ENCODE measurements around the gene NKD1.
"Not testable (repeated sequence)": the region's sequence is repeated elsewhere in the genome, so short reads cannot be mapped to it uniquely, and the experiment has no call there.

The NKD1 gene, protein sequence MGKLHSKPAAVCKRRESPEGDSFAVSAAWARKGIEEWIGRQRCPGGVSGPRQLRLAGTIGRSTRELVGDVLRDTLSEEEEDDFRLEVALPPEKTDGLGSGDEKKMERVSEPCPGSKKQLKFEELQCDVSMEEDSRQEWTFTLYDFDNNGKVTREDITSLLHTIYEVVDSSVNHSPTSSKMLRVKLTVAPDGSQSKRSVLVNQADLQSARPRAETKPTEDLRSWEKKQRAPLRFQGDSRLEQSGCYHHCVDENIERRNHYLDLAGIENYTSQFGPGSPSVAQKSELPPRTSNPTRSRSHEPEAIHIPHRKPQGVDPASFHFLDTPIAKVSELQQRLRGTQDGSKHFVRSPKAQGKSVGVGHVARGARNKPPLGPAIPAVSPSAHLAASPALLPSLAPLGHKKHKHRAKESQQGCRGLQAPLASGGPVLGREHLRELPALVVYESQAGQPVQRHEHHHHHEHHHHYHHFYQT

DNA sequence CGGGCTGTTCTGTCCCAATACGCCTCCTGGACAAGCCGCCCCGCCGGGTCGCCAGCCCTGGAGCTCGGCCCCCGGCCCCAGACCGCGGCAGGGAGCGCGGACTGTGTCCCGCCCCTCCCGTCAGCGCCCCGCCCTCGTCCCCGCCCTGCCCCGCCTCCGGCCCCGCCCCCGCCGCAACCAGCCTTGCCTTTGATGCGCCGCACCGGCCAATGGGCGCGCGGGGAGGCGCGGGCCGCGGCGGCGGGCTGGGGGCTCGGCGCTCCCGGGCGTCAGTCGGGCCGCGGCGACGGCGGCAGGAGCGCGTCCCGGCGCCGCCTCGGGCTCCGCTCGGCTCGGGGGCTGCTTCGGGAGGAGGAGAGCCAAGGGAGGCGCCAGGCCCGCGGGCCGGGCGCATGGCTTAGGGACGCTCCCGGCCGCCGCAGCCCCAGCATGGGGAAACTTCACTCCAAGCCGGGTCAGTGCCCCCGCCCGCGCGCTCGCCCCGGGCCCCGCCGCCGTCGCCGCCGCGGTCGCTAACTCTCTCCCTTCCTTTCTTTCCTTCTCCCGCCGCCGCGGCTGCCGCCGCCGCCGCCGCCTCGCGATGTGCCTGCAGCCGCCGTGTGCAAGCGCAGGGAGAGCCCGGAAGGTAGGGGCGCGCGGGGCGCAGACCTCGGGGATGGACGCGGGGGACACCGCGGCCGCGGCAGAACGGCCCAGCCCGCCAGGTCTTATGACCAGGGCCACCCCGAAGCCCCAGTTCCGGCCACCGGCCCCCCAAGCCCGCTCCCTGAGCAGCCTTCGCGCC, at the start of gene NKD1:
Gene NKD1 (plus strand): TSS at position 272 of the 784 bp plus-strand sequence. CDS start 158 bp downstream, at position 430.
- DNase-seq: peak; percentile 77

DNA sequence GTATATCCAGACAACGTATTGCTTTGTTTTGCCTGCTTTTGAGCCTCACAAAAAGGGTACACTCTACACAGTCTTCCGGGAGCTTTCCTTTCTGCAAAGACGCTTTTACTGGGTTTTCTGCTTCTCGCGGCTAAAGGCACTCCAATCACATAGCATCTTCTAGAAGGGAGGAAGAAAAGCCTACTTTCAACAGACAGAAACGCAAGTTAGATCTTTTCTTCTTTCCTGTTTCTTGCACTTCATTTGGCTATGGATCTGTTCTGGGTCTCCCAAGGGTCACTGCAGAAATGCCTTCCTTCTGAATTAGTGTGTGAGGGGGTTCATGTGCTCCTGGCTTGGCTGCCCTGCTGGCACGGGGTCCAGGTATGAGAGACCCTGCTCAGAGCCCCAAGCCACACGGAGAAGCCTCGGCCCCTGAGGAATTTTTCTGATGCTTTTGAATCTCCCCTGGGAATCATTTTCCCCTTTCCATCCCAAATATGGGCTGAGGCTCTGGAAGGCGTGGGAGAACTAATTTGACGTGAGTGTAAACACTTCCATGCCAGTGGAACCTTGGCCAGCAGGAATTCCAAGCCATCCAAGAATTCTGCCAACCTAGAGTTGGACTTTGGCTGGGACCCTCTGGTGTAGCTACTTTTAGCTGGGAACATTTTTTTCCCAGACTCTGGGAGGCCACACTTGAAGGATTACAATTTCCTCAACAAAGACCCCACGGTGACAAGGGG, 49.6 kb upstream of the NKD1 start:
- no peak for DNase-seq

- no peak for DNase-seq
Measured at GRCh38 chr16:50499254-50499653, 48.9 kb upstream of the NKD1 start.

DNA sequence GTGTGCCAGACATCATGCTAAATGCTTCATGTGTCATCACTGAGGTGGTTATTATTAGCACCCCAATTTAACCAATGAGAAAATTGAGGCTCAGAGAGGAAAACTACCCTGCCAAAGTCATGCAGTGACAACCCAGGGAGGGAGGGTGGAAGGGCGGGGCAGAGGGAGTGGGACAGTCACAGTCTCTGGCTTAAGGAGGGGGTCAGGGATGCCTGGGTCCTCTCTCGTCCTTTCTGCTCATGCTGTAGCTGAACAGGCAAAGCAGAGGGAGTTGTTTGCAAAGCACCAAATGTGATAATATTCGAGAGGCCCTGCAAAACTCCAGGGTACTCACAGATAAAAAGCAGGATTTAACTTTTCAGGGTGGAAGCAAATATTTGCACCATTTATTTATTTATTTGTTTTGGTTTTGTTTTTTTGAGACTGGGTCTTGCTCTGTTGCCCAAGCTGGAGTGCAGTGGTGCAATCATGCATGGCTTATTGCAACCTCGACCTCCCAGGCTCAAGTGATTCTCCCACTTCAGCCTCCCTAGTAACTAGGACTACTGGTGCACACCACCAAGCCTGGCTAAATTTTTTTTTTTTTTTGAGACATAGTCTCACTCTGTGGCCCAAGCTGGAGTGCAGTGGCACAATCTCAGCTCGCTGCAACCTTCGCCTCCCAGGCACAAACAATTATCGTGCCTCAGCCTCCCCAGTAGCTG, 47.9 kb upstream of the NKD1 start:
- DNase-seq: no peak

DNA sequence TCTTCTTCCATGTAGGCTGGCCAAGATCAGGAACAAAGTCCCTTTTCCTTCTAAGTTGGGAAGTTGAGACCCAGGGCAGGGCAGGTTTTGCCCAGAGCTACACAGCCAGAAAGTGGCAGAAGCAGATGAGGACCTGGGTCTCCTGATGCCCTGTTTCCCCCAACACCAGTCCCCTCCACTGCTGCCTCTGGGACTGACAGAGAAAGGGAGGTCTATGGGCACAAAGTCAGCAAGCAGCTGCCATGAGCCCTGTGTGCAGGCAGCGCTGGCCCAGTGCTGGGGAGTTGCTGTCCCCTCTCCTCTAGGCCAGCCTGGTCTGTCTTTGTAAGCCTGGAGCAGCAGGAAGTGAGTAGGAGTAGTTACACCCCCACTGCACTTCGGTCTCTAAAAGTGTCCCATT, 46.9 kb upstream of the NKD1 start:
- DNase-seq: no peak

DNA sequence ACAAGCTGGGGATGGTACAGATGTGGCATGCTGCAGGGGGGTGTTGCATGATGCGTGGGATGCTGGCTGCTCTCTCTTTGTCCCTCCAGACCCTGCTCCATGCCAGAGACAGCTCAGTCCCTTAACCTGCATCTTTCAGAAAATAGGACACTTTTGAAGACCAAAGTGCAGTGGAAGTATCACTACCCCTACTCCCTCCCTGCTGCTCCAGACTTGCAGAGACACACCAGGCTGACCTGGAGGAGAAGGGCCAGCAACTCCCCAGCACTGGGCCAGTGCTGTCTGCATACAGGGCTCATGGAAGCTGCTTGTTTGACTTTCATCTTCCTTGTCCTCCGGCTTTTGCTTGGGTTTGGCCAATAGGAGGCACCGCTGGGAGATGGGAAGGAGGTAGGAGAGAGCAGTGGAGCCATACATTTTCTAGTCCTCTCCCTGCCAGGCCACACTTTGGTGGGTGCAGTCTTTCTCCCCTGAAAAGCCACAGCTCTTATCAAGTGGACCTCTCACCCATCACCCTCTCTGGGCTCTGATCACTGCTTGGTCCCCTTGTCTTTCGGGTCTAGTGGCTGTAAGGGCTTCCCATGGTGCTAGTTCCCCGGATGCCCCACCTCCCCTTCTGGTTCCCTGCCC, 46.1 kb upstream of the NKD1 start:
- DNase-seq: no peak

- DNase-seq: no peak
Measured at GRCh38 chr16:50502616-50503011, 45.6 kb upstream of the NKD1 start.

DNA sequence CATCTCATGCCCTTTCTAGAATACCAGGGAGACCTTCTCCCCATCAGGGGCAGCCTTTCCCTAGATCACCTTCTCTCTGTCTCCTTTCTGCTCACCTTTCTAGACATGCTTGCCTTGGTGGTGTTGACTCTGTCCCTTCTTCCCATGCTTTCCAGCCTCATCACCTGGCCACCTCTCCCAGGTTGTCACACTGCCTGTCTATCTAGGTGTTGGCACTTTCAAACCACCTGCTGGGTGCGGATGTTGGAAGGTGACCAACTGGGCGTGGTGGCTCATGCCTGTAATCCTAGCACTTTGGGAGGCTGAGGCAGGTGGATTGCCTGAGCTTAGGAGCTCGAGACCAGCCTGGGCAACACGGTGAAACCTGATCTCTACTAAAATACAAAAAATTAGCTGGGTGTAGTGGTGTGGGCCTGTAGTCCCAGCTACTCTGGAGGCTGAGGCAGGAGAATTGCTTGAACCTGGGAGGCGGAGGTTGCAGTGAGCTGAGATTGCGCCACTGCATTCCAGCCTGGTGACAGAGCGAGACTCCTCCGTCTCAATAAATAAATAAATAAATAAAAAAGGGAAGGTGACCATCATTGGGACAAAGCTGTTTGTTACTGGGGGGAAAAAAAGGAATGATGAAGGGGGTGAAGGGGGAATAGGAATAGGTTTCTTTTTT, 44.2 kb upstream of the NKD1 start:
- DNase-seq: not testable (repeated sequence)

DNA sequence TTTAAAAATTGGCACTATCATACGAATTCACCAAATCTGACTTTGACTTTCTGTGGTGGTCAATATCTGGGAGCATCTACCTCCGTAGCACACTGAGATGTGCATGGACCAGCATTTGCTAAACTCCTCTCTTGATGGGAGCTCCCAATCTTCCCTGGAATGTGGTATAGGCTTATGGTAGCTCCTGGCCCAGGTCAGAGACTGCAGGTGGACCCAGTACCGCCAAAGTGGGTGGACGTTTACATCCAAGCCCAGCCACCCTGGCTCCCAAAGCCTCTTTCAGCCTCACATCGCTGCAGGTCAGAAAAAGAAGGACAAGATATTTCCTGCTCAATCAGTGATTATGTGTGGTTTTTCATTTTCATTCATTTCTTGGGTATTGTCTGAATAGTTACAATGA, 43.1 kb upstream of the NKD1 start:
- DNase-seq: no peak

DNA sequence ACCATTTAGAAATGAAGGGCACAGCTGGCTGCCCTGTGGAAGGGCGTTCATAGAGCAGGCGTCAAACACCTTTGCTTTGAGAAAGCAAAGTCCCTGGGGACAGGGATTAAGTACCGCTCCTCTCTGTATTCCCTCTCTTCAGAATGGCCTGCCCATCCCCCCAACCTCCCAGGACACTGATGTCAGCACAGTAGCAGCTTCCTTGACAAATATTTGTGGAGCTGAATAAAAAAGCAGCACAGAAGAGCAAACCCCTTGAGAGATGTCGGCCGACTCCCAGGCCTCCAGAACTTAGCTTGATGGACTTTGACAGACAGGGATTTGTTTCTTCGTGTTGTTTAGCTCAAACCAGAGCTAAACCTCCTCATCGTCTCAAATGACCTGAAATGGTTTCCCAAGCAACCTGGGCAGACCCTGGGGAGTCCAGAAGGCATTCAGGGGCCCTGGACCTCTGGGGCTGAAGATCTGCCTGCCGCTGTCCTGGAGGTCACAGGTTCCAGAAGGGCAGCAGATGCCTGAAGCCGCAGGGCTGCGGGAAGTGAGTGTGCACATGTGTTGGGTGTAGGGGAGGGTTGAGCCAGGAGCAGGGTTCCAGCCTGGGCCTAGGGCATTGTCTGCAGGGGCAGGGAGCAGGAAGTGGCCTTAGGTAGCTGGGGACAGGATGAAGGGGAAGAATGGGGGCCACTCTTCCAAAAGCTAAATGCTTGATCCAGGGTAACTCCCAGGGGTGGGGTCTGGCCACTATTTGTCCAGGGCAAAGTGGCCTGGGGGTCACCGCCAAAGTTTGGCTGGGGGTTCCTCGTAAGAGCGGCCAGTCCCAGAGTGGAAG, 42.3 kb upstream of the NKD1 start:
- no peak for DNase-seq

GRCh38 chr16:50506543-50506937, 41.7 kb upstream of the NKD1 start:
- no peak for DNase-seq

GRCh38 chr16:50507397-50507796, 40.8 kb upstream of the NKD1 start:
- DNase-seq: no peak

- DNase-seq: peak; percentile 35
Measured at GRCh38 chr16:50509521-50510341, 38.5 kb upstream of the NKD1 start.

- no peak for DNase-seq
Measured at GRCh38 chr16:50515218-50515617, 33.0 kb upstream of the NKD1 start.

DNA sequence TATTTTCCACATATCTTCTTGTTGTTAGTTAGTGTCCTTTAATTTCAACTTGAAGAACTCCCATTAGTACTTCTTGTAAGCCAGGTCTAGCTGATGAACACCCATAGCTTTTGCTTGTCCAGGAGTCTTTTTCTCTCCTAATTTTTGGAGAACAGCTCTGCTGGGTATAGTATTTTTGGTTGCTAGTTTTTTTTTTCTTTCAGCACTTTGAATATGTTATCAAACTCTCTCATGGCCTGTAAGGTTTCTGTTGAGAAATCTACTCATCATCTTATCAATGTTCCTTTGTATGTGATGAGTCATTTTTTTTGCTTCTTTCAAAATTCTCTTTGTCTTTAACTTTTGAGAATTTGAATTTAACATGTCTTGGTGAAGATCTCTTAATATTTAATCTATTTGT, 31.8 kb upstream of the NKD1 start:
- no peak for DNase-seq

- DNase-seq: no peak
Measured at GRCh38 chr16:50516890-50517289, 31.3 kb upstream of the NKD1 start.

DNA sequence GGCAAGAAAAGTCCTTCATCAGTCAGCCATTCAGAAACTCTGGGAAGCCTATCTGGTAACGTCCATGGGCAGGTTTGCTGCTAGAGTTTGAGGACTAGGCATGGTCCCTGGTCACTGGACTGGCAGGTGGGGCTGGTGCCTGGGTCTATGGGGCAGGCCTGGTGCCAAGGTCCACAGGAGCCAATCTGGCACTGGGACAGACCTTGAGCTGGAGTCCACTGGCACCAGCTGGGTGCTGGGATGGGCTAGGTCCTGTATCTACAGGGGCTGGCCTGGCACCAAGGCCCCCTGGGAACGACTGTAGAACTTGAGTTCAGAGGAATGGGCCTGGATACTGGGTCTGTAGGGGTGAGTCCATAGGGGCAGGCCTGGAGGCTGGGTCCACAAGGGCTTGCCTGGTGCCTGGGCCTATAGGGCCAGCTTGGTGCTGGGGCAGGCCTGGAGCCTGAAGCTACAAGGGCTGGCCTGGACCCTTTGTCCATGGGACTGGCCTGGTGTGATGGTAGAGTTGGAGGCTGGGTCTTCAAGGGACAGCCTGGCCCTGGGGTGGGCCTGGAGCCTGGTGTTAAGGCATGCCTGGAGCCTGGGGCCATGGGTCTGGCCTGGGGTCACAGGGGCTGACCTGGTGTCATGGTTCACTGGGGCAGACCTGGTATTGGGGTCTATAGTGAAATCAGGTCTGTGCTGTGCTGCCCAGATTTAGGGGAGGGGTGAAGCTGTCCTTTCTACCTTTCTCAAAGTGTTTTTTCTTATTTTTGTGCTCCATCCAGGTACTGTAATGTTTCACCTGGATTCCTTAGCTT, 30.5 kb upstream of the NKD1 start:
- no peak for DNase-seq

DNA sequence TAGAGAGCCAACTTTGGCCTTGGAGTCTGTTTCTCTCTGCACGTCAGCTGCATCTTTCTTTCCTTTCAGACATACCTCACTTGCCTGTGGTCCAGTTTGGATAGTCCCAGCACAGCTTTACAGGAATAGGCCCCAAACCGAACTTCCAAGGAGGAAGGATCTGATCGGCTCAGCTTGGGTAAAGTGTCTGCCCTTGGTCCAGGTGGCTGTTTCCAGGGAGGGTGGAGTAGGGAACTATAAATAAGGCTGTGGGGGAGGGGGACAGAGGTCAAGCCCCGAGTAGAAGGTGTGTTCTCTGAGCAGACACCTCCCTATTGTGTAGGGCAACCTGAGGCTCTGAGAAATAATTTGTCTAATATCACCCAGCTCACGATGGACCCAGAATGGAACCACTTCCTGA, 29.2 kb upstream of the NKD1 start:
- DNase-seq: no peak

DNA sequence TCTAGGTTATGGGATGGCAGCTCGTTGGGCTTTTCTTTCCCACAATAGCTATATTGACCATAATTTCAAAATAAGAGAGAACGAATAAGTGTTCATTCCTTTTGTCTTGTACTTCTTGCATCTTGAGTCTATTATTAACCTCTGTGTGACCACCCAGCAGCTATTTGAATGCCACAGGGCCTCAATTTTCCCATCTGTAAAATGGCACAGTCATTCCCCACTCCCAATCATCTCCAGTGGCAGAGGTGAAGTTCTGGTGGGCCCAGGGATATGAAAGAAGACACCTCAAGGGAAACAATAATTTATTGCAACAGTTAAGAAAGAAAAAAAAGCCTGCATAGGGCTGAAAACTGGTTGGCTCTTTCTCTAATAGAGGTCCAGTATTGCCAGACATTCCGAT, 28.6 kb upstream of the NKD1 start:
- no peak for DNase-seq
